DND-41 (cell line): ENCODE data around the gene TMEM256.

Experiments
- ATAC-seq: fragments of 200-7000 bp; cut with Tn5 transposase; 3 replicates; pipeline ENCODE4 v1.9.1; 2021; ENCODE audit warnings: low read depth; ENCODE audit not compliant: insufficient read depth
- DNase-seq: peaks from one replicate; pipeline ENCODE4 v3.0.0-alpha.2; 2020
- H2AFZ ChIP-seq: 2 replicates; pipeline ENCODE4 v1.6.0; 2012; ENCODE audit warnings: low read depth, low read length
- H3K27ac ChIP-seq: 2 replicates; pipeline ENCODE4 v1.5.1; 2012; ENCODE audit warnings: low read length, inconsistent platforms
- H3K27me3 ChIP-seq: fragments of 200-600 bp; sonication (generic); 2 replicates; pipeline ENCODE4 v1.6.0; 2012; ENCODE audit warnings: low read length, mild to moderate bottlenecking, inconsistent platforms; ENCODE audit not compliant: insufficient read depth, poor library complexity
- H3K36me3 ChIP-seq: 2 replicates; pipeline ENCODE4 v1.5.1; 2012; ENCODE audit warnings: low read length, inconsistent platforms; ENCODE audit not compliant: insufficient read depth
- H3K4me1 ChIP-seq: 2 replicates; pipeline ENCODE4 v1.5.1; 2012; ENCODE audit warnings: mild to moderate bottlenecking, low read length; ENCODE audit not compliant: insufficient read depth
- H3K4me2 ChIP-seq: 2 replicates; pipeline ENCODE4 v1.6.0; 2012; ENCODE audit warnings: mild to moderate bottlenecking, moderate library complexity, low read length, inconsistent platforms; ENCODE audit not compliant: insufficient read depth
- H3K4me3 ChIP-seq, 2 experiments: fragments of 200-600 bp in 1 of 2; shearing (Covaris generic) in 1 of 2; 2 replicates each; pipeline ENCODE4 v1.5.1; 2012 to 2016; ENCODE audit warnings: inconsistent platforms in 2 of 2, low read length in 2 of 2, mild to moderate bottlenecking in 2 of 2, low read depth in 1 of 2, moderate library complexity in 1 of 2
- H3K79me2 ChIP-seq: 2 replicates; pipeline ENCODE4 v1.6.0; 2012; ENCODE audit warnings: low read length, inconsistent platforms; ENCODE audit not compliant: insufficient read depth
- H3K9ac ChIP-seq: 2 replicates; pipeline ENCODE4 v1.6.0; 2012; ENCODE audit warnings: low read depth, mild to moderate bottlenecking, inconsistent platforms, low read length, moderate library complexity
- H3K9me3 ChIP-seq: 2 replicates; pipeline ENCODE4 v1.5.1; 2012; ENCODE audit warnings: low read length, moderate library complexity, mild to moderate bottlenecking, inconsistent platforms; ENCODE audit not compliant: insufficient read depth, severe bottlenecking
- H4K20me1 ChIP-seq: 2 replicates; pipeline ENCODE4 v1.6.0; 2012; ENCODE audit warnings: low read length; ENCODE audit not compliant: insufficient read depth
- EZH2 ChIP-seq: IDR thresholded peaks from 3 replicates; pipeline ENCODE4 v1.6.1; 2012; ENCODE audit warnings: borderline replicate concordance, low read depth, mild to moderate bottlenecking, moderate library complexity, low read length, inconsistent platforms; ENCODE audit not compliant: severe bottlenecking
- TF ChIP-seq, protein P1 (sequence below): IDR thresholded peaks from 2 replicates; pipeline ENCODE4 v1.5.1; 2012; ENCODE audit warnings: borderline replicate concordance, low read length, moderate library complexity, mild to moderate bottlenecking; ENCODE audit not compliant: poor library complexity, severe bottlenecking; ENCODE audit errors: extremely low read depth

TMEM256 gene

DNA sequence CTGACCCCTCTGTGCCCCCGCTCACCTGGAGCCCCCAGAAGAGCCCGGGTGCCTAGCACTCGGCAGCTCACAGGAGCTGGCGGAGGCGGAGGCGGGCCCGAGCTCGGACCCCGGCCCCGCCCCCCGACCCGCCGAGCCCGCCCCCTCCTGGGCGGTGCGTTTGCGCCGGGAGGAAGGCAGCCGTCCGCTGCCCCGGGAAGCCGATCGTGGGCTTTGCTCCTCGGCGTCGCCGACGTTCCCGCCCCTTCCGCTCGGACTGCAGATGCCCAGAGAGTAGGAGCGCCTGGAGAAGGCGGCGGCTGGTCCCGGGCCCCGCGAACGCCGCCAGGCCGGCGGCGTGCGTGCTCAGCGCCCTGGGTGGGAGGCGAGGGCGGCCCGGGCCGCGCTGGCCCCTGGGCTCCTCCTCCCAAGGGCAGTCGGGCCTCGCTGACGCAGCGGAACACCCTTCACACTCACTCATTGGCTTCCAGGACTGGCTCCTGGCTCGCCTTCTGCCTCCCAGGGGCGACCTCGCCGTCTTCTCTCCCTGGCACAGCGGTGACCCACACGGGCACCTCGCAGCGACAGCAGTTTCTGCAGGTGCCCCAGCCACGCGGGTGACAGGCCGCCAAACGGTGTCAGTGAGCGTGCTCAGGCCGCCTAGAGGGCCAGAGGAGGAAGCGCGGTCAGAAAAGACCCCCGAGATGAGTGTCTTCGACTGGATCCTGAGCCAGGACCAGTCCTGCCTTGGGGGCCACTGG lies 9.3 kb downstream of the TMEM256 start, which contains the start of gene PLSCR3:
Gene PLSCR3, minus strand, starts transcription at position 74 of the 740 bp plus-strand sequence. CDS start 415 bp downstream, outside the sequence.
- H2AFZ ChIP-seq, result peak within 1 kb of the TSS; percentile 81
- peak; percentile 91 for ATAC-seq
- H3K4me1 ChIP-seq, result peaks cover 20% of the 10 kb centered on the region

DNA sequence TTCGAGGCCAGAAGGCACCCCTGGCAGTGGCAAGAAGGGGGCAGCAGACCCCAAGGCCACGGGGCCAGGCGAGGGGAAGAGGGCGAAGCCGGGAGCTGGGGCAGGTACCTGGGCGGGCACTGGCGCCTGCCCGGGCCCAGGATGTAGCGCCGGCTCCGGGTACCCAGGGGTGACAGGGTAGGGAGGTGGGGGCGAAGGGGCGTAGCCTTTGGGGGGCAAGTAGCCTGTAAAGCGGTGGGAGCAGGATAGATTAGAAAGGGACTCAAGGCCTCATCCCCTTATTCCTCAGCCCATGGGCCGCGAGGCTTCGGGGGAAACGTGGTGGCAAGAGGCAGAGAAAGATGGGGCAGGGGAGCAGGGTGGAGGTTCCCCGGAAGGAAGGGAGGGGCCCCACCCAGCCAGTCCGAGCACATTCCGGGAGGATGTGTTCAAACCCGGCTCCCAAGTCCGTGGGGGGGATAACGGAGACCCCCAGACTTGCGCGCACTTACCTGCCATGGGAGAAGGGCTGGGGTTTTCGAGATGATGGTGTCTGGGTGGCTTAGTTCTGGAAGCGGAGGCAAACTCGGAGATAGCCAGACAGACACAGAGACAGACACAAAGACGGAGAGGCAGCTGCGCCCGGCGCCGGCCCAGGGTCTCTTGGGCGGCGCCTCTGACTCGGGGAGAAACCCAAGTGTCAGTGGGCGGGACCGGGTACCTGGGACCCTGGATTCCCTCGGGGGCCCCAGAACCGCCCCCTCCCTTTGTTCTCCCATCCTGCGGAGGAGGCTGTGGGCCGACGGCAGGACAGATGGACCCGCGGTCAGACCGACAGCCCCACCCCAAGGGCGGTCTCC lies 10.1 kb downstream of the TMEM256 start:
- ATAC-seq (peak; percentile 51), DNase-seq (peak; percentile 49)
- peak overlapping the region; percentile 31 for H3K27ac ChIP-seq
- H3K9me3 ChIP-seq, result no peaks in the 10 kb centered on the region
- H3K4me3 ChIP-seq, result peak overlapping the region; percentile 38 to 79; a peak in 3 of 4 replicates
- no peaks in the 10 kb centered on the region for H4K20me1 ChIP-seq
- H2AFZ ChIP-seq, result peak overlapping the region; percentile 81
- peak overlapping the region; percentile 76 for H3K9ac ChIP-seq
- peaks cover 20% of the 10 kb centered on the region for H3K4me1 ChIP-seq
- no peaks in the 10 kb centered on the region for H3K27me3 ChIP-seq
- peak overlapping the region; percentile 85 for H3K4me2 ChIP-seq
- no peaks in the 10 kb centered on the region for H3K36me3 ChIP-seq
- TF ChIP-seq EZH2, result no peak
- TF ChIP-seq, protein P1, sequence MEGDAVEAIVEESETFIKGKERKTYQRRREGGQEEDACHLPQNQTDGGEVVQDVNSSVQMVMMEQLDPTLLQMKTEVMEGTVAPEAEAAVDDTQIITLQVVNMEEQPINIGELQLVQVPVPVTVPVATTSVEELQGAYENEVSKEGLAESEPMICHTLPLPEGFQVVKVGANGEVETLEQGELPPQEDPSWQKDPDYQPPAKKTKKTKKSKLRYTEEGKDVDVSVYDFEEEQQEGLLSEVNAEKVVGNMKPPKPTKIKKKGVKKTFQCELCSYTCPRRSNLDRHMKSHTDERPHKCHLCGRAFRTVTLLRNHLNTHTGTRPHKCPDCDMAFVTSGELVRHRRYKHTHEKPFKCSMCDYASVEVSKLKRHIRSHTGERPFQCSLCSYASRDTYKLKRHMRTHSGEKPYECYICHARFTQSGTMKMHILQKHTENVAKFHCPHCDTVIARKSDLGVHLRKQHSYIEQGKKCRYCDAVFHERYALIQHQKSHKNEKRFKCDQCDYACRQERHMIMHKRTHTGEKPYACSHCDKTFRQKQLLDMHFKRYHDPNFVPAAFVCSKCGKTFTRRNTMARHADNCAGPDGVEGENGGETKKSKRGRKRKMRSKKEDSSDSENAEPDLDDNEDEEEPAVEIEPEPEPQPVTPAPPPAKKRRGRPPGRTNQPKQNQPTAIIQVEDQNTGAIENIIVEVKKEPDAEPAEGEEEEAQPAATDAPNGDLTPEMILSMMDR, result peak; percentile 39
- H3K79me2 ChIP-seq, result no peaks in the 10 kb centered on the region

More for the DNA sequence above, 9.3 kb downstream of the TMEM256 start, which contains the start of gene PLSCR3:
- Histone ChIP-seq H3K27ac (peak within 1 kb of the TSS; percentile 75), H3K27me3 (no peaks in the 10 kb centered on the region), H4K20me1 (no peaks in the 10 kb centered on the region), H3K36me3 (no peaks in the 10 kb centered on the region), H3K4me3 (peak within 1 kb of the TSS; percentile 38 to 79; a peak in 3 of 4 replicates), H3K9ac (peak within 1 kb of the TSS; percentile 76), H3K9me3 (no peaks in the 10 kb centered on the region), H3K4me2 (peak within 1 kb of the TSS; percentile 85), H3K79me2 (no peaks in the 10 kb centered on the region)
- peak; percentile 83 for DNase-seq
- no peak for TF ChIP-seq EZH2
- TF ChIP-seq, protein P1, result peak; percentile 41

DNA sequence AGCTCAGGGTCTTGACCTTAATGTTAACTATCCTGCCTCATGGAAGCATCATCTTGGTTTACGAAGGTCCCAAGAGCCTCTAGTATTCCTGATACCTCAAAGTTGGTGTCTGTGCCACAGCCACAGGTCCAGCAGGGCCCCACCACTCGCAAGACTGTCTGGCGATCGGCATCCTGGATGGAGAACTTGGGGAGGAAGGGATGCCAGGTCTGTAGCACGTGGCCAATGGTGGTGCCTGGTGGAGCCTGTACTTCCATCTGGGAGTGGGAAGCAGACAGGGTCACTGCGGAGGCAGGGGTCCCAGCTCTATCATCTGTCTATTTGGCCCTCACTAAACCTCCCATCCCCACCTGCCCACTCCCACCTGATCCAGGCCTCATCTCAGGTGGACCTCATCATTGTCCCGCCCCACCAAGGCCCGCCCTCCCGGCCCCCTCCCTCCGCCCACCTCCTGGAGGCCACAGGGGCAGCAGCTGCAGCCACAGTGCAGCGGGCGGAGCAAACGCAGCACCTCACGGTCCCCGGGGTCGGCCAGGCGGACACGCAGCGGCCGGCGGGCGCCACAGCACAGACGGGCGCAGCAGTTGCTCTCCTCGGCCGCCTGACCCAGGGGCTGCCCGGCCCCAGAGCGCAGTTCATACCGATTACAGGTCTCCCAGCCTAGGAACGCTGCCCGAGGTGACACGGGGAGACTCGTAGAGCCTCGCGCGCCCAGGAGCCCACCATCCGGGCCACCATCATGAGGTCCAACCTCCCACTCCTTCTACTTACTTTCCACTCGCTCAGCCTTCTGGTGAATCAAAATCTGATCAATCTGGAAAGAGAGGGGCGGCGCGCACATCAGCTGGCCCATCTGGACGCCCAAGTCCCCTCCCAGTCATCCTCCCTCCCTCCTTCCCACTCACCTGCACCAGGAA lies 10.9 kb downstream of the TMEM256 start:
- DNase-seq (no peak), ATAC-seq (no peak)
- H3K4me2 ChIP-seq, result peak overlapping the region; percentile 85
- H3K4me3 ChIP-seq, result peak overlapping the region in 1 of 2 experiments; percentile 79; a peak in 2 of 4 replicates
- H3K27me3 ChIP-seq, result no peaks in the 10 kb centered on the region
- no peaks in the 10 kb centered on the region for H4K20me1 ChIP-seq
- H3K27ac ChIP-seq, result no peak overlapping the region
- H3K36me3 ChIP-seq, result no peaks in the 10 kb centered on the region
- H3K9ac ChIP-seq, result peak overlapping the region; percentile 76
- peak overlapping the region; percentile 81; the same call in 1 of the 2 replicates for H2AFZ ChIP-seq
- H3K79me2 ChIP-seq, result no peaks in the 10 kb centered on the region
- TF ChIP-seq, protein P1, result no peak
- no peak for TF ChIP-seq EZH2
- H3K9me3 ChIP-seq, result no peaks in the 10 kb centered on the region
- H3K4me1 ChIP-seq, result peaks cover 20% of the 10 kb centered on the region
